IMR-90 (cell line): ENCODE results near the gene DNM2.

Experiments used
- BHLHE40 ChIP-seq: fragments of 150-350 bp; IDR thresholded peaks from 2 replicates; pipeline ENCODE4 v1.6.1; 2016; ENCODE audit warnings: mild to moderate bottlenecking, low read depth, low read length
- CEBPB ChIP-seq: IDR thresholded peaks from 2 replicates; pipeline ENCODE4 v1.6.1; 2012; ENCODE audit warnings: low read depth, low read length, improper control_type of control experiment
- CTCF ChIP-seq: conservative IDR thresholded peaks from 2 replicates; pipeline ENCODE4 v1.5.1; 2012; ENCODE audit warnings: mild to moderate bottlenecking, low read depth, low read length, improper control_type of control experiment
- ELK1 ChIP-seq: fragments of 150-350 bp; IDR thresholded peaks from 2 replicates; pipeline ENCODE4 v1.6.1; 2016; ENCODE audit warnings: low read depth, mild to moderate bottlenecking, low read length, moderate library complexity, borderline replicate concordance
- MAFK ChIP-seq: IDR thresholded peaks from 2 replicates; pipeline ENCODE4 v1.6.1; 2012; ENCODE audit warnings: low read depth, low read length, improper control_type of control experiment
- MXI1 ChIP-seq: IDR thresholded peaks from 2 replicates; pipeline ENCODE4 v1.6.1; 2012; ENCODE audit warnings: low read depth, mild to moderate bottlenecking, low read length, moderate library complexity, borderline replicate concordance
- POLR2A ChIP-seq: IDR thresholded peaks from 2 replicates; pipeline ENCODE4 v1.6.1; 2012; ENCODE audit warnings: mild to moderate bottlenecking, low read depth, low read length
- RAD21 ChIP-seq: IDR thresholded peaks from 2 replicates; pipeline ENCODE4 v1.6.1; 2012; ENCODE audit warnings: low read length, improper control_type of control experiment
- RCOR1 ChIP-seq: IDR thresholded peaks from 2 replicates; pipeline ENCODE4 v1.6.1; 2012; ENCODE audit warnings: mild to moderate bottlenecking, low read length, improper control_type of control experiment; ENCODE audit not compliant: insufficient replicate concordance
- RFX5 ChIP-seq: IDR thresholded peaks from 2 replicates; pipeline ENCODE4 v1.8.0; 2012; ENCODE audit warnings: low read depth, mild to moderate bottlenecking, low read length, moderate library complexity
- USF2 ChIP-seq: fragments of 150-350 bp; IDR thresholded peaks from 2 replicates; pipeline ENCODE4 v1.6.1; 2017; ENCODE audit warnings: mild to moderate bottlenecking, antibody characterized with exemption, low read length, low read depth

- no peak for TF ChIP-seq POLR2A
- peak; percentile 99 for TF ChIP-seq CEBPB
- no peak for TF ChIP-seq RCOR1
- TF ChIP-seq CTCF, result peak; percentile 93
- TF ChIP-seq MXI1, result no peak; the same call in 1 of the 2 replicates
- peak; percentile 40; the same call in 1 of the 2 replicates for TF ChIP-seq USF2
- TF ChIP-seq RAD21, result peak; percentile 81
- TF ChIP-seq RFX5, result no peak
- no peak for TF ChIP-seq MAFK
- TF ChIP-seq ELK1, result no peak
- TF ChIP-seq BHLHE40, result peak; percentile 97
Measured at GRCh38 chr19:10717356-10718204, at the start of gene DNM2.
